PFSK-1 (cell line): ENCODE data around the gene AHSG.

Source experiments
- FOXP2 ChIP-seq: optimal IDR thresholded peaks from 2 replicates; pipeline ENCODE3; 2011; ENCODE audit warnings: borderline replicate concordance, control low read depth, inconsistent platforms; ENCODE audit not compliant: insufficient read depth; ENCODE audit errors: extremely low read length, extremely low read depth
- POLR2AphosphoS5 ChIP-seq: IDR thresholded peaks from 2 replicates; pipeline ENCODE4 v1.6.1; 2012; ENCODE audit warnings: low read depth, mild to moderate bottlenecking, control low read depth, low read length, moderate library complexity
- SIN3A ChIP-seq: IDR thresholded peaks from 2 replicates; pipeline ENCODE4 v1.6.1; 2012; ENCODE audit warnings: mild to moderate bottlenecking, low read length, moderate library complexity, borderline replicate concordance; ENCODE audit not compliant: insufficient read depth
- TAF1 ChIP-seq: IDR thresholded peaks from 2 replicates; pipeline ENCODE4 v1.6.1; 2012; ENCODE audit warnings: low read length, control low read depth, borderline replicate concordance; ENCODE audit not compliant: insufficient read depth
- TF ChIP-seq, protein P1 (sequence below), 2 experiments: IDR thresholded peaks; 2 replicates each; pipeline versions ENCODE4 v1.6.1 to v1.8.0; 2011 to 2012; ENCODE audit warnings: low read depth in 2 of 2, low read length in 2 of 2, control low read depth in 1 of 2, inconsistent platforms in 1 of 2, mild to moderate bottlenecking in 1 of 2, moderate library complexity in 1 of 2; ENCODE audit not compliant: insufficient read depth in 1 of 2

The AHSG gene

DNA sequence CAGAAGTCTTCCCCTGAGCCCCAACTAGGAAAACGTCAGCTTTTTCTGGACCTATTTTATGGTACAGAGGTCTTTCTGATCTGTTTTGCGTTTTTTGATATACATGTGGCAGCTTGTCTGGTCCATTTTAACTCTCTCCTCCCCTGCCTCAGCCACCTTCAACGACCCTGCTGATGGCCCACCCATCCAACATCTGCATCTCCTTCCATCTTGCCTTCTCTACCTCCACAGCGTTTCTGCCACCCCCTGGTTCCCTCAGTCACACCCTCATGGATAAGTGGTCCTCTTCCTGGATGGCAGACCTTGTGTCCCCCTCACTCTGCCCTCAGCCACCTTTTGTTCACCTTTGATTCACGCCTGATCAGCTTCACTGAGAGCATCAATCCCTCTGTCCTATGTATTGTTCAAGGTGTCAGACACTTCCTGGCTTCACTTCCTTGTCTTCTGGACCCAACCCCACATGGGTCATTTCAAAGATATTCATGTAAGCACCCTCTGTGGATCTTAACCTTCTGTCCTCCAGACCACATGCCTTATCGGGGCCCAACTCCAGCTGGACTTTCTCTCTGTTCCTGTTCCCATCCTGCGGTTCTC lies 13.5 kb downstream of the AHSG start:
- TF ChIP-seq POLR2AphosphoS5 (no peak), TAF1 (no peak), FOXP2 (no peak), SIN3A (no peak)
- TF ChIP-seq, protein P1, sequence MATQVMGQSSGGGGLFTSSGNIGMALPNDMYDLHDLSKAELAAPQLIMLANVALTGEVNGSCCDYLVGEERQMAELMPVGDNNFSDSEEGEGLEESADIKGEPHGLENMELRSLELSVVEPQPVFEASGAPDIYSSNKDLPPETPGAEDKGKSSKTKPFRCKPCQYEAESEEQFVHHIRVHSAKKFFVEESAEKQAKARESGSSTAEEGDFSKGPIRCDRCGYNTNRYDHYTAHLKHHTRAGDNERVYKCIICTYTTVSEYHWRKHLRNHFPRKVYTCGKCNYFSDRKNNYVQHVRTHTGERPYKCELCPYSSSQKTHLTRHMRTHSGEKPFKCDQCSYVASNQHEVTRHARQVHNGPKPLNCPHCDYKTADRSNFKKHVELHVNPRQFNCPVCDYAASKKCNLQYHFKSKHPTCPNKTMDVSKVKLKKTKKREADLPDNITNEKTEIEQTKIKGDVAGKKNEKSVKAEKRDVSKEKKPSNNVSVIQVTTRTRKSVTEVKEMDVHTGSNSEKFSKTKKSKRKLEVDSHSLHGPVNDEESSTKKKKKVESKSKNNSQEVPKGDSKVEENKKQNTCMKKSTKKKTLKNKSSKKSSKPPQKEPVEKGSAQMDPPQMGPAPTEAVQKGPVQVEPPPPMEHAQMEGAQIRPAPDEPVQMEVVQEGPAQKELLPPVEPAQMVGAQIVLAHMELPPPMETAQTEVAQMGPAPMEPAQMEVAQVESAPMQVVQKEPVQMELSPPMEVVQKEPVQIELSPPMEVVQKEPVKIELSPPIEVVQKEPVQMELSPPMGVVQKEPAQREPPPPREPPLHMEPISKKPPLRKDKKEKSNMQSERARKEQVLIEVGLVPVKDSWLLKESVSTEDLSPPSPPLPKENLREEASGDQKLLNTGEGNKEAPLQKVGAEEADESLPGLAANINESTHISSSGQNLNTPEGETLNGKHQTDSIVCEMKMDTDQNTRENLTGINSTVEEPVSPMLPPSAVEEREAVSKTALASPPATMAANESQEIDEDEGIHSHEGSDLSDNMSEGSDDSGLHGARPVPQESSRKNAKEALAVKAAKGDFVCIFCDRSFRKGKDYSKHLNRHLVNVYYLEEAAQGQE (IDR thresholded peaks at IDR 0.05; ENCODE audit: insufficient read depth in 1 of 2, low read depth in 2 of 2, low read length in 2 of 2), result no peak

DNA sequence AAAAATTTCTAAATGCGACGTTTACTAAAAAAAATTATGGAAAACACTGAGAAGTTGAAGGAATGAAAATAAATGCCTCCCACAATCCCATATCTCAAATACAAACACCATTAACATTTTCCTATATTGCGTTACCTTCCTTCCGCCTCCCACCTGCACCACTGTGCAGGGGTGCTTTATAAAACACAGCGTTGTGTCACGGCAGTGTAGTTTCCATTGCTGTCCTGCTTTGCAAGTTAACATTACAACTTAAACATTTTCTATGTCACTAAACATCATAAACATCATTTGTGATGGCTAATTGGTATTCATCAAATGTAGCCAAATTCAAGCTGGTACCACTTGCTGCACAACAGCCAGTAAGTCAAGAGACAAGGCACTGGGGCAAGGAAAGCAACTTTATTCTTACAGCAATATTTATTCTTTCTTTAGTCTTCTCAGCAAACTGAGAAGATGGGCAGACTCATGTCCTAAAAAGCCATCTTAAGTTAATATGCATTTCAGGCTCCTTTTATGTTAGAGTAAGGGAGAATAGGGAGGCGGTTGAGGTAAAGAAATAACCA lies 15.1 kb downstream of the AHSG start:
- TF ChIP-seq POLR2AphosphoS5 (no peak), FOXP2 (no peak), TAF1 (no peak), SIN3A (no peak)
- TF ChIP-seq, protein P1 (IDR thresholded peaks at IDR 0.05; ENCODE audit: insufficient read depth in 1 of 2, low read depth in 2 of 2, low read length in 2 of 2), result no peak

DNA sequence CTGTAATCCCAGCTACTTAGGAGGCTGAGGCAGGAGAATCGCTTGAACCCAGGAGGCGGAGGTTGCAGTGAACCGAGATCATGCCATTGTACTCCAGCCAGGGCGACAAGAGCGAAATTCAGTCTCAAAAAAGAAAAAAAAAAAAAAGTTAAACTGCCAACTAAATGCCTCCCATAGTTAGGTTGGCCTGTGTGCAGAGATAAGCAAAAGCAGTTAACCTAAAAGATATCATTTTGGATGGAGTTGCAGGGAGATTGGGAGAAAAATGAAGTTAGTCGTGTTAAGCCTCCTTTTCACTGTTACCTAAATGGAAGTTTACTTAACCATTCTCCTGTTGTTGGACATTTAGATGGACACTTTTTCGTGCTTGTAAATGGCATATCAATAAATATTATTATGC lies 15.9 kb downstream of the AHSG start:
- TF ChIP-seq SIN3A (no peak), TAF1 (no peak), POLR2AphosphoS5 (no peak), FOXP2 (no peak)
- TF ChIP-seq, protein P1 (IDR thresholded peaks at IDR 0.05; ENCODE audit: insufficient read depth in 1 of 2, low read depth in 2 of 2, low read length in 2 of 2), result no peak

DNA sequence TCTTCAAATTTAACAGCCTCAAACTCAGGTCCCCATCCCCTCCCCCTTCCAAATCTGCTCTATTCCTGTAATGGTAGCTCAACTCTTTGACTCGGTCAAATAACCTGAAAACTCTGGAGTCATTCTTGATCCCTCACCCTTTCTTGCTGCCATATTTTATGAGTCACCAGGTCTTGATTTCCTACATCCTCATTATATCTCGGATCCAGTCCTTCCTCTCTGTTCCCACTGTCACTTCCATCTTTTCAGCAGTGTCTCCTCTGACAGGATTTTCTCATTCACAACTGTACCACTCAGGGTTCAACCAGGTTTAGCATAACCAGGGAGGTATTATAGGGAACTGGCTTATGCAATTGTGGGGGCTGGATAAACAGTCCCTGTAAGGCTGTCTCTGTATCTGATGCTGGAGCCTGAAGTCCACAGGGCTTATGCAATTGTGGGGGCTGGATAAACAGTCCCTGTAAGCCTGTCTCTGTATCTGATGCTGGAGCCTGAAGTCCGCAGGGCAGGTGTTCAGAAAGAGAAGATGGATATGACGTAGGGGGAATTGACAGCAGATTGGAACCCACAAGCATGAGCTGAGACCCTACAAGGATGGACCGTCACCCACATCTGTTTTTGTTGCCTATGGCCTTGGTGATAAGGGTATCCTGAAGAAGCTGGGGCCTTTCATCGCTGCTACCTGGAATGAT lies 18.2 kb downstream of the AHSG start:
- TF ChIP-seq, protein P1 (IDR thresholded peaks at IDR 0.05; ENCODE audit: insufficient read depth in 1 of 2, low read depth in 2 of 2, low read length in 2 of 2), result no peak
- TF ChIP-seq FOXP2 (no peak), POLR2AphosphoS5 (no peak), TAF1 (no peak), SIN3A (no peak)

DNA sequence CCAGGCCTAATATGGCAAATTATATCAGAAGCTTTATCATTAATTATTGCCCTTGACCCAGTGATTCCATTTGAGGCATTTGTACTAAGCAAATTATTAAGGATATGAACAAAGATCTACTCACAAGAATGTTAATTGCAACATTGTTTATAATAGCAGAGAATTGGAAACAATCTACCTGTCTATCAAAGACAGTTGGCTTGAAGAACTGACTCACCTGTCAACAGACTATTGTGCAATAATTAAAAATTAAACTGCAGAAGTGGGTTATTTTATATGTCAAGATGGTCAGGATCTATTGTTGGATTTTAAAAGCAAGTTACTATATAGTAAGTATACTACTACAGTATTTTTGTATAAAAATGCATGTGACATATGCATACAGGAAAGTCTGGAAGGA lies 20.6 kb downstream of the AHSG start:
- TF ChIP-seq POLR2AphosphoS5, result no peak
- TF ChIP-seq SIN3A, result no peak
- TF ChIP-seq, protein P1 (IDR thresholded peaks at IDR 0.05; ENCODE audit: insufficient read depth in 1 of 2, low read depth in 2 of 2, low read length in 2 of 2), result no peak
- TF ChIP-seq TAF1, result no peak
- no peak for TF ChIP-seq FOXP2
